Sigmoid colon (tissue), 4 donors: ENCODE data around the gene AKAP8L.

ENCODE experiments used
- POLR2A ChIP-seq, 2 donors: fragments of 450-650 bp; IDR thresholded peaks; one replicate each; pipeline ENCODE4 v1.6.1; 2016; ENCODE audit warnings: antibody characterized with exemption in 2 of 2, mild to moderate bottlenecking in 2 of 2, moderate library complexity in 2 of 2
- POLR2AphosphoS5 ChIP-seq, 4 donors: sonication (generic); formaldehyde crosslinking; IDR thresholded peaks; one replicate each; pipeline ENCODE4 v1.6.1; 2017; ENCODE audit warnings: antibody characterized with exemption in 4 of 4
- TF ChIP-seq, protein P1 (sequence below), 4 experiments: fragments of 450-650 bp in 3 of 4; fragments of 200-600 bp in 1 of 4; IDR thresholded peaks; one replicate each; pipeline ENCODE4 v1.5.1; 2016 to 2019; ENCODE audit warnings: antibody characterized with exemption in 4 of 4, mild to moderate bottlenecking in 3 of 4, moderate library complexity in 2 of 4

DNA sequence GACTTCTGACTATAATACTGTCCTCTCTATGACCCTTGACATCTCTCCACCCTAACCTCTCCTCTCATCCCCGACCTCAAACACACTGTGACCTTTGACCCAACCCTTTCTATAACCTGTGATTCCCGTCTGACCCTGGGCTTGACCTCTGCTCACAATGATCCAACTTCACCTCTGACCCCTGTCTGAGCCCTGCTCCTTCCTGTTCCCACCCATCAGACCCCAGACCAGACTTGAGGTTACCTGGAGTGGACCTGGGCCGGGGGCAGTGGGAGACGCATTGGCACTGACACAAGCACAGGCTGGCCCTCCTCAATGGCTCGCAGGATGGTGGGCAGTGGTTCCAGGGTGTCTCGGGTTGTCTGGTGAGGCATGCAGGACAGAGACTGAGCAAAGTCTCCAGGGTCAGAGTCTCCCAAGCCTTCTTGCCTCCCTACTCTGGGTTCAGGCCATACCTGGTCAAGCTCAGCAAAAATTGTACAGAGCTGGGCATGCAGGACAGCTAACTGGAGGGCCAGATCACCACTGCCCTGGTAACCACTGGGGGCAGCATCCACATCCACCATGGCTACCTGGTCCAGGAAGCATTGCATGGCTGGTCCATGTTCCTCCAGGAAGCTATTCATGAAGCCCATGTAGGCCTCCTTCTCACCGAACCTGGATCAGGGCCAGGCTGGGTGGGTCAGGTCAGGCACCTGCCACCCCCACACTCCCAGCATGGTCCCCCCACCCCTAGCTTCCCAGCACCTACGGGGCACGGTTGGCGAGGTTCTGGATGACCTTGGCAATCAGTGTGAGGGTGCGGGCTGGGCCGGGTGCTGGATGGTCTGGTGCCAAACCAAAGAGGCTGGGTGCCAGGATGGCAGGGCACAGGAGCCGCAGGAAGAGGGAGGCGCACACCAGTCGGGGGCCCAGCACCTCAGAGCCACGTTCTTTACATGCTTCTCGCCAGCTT lies 35.4 kb upstream of the AKAP8L start:
- no peak for TF ChIP-seq POLR2A (IDR thresholded peaks at IDR 0.05)
- TF ChIP-seq, protein P1, sequence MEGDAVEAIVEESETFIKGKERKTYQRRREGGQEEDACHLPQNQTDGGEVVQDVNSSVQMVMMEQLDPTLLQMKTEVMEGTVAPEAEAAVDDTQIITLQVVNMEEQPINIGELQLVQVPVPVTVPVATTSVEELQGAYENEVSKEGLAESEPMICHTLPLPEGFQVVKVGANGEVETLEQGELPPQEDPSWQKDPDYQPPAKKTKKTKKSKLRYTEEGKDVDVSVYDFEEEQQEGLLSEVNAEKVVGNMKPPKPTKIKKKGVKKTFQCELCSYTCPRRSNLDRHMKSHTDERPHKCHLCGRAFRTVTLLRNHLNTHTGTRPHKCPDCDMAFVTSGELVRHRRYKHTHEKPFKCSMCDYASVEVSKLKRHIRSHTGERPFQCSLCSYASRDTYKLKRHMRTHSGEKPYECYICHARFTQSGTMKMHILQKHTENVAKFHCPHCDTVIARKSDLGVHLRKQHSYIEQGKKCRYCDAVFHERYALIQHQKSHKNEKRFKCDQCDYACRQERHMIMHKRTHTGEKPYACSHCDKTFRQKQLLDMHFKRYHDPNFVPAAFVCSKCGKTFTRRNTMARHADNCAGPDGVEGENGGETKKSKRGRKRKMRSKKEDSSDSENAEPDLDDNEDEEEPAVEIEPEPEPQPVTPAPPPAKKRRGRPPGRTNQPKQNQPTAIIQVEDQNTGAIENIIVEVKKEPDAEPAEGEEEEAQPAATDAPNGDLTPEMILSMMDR (IDR thresholded peaks at IDR 0.05), result no peak
- TF ChIP-seq POLR2AphosphoS5 (IDR thresholded peaks at IDR 0.05), result no peak
